DOHH2 (cell line): Measurements from ENCODE around the gene VLDLR.

ENCODE experiments used
- H3F3A ChIP-seq: fragments of 200-600 bp; sonication (generic), shearing (Covaris generic); 2 replicates; pipeline ENCODE4 v1.6.0; 2016; ENCODE audit warnings: antibody characterized with exemption, mild to moderate bottlenecking; ENCODE audit not compliant: control insufficient read depth, insufficient read depth
- H3K27ac ChIP-seq: fragments of 200-600 bp; sonication (generic); 2 replicates; pipeline ENCODE4 v1.5.1; 2014; ENCODE audit warnings: low read depth, mild to moderate bottlenecking, low read length, moderate library complexity
- H3K27me3 ChIP-seq: fragments of 200-600 bp; sonication (generic); 2 replicates; pipeline ENCODE4 v1.6.1; 2014; ENCODE audit warnings: mild to moderate bottlenecking, low read length, mixed read lengths; ENCODE audit not compliant: control insufficient read depth
- H3K36me3 ChIP-seq: fragments of 200-600 bp; sonication (generic); 2 replicates; pipeline ENCODE4 v1.6.1; 2014; ENCODE audit warnings: mild to moderate bottlenecking, low read length, moderate library complexity, mixed read lengths; ENCODE audit not compliant: control insufficient read depth
- H3K4me1 ChIP-seq: fragments of 200-600 bp; sonication (generic); 2 replicates; pipeline ENCODE4 v1.6.1; 2014; ENCODE audit warnings: mild to moderate bottlenecking, low read length, mixed read lengths; ENCODE audit not compliant: control insufficient read depth
- H3K4me2 ChIP-seq: fragments of 200-600 bp; sonication (generic); 2 replicates; pipeline ENCODE4 v1.6.0; 2014; ENCODE audit warnings: mild to moderate bottlenecking, low read length, moderate library complexity
- H3K4me3 ChIP-seq: fragments of 200-600 bp; sonication (generic); 2 replicates; pipeline ENCODE4 v1.5.1; 2014; ENCODE audit warnings: mild to moderate bottlenecking, low read length, mixed read lengths
- H3K79me2 ChIP-seq: fragments of 200-600 bp; sonication (generic); 2 replicates; pipeline ENCODE4 v1.6.1; 2014; ENCODE audit warnings: mild to moderate bottlenecking, low read length, mixed read lengths; ENCODE audit not compliant: control insufficient read depth
- H3K9me2 ChIP-seq: fragments of 200-600 bp; sonication (generic); replicated peaks from 2 replicates; pipeline ENCODE4 v1.6.1; 2014; ENCODE audit warnings: mild to moderate bottlenecking, low read length, mixed read lengths; ENCODE audit not compliant: control insufficient read depth
- H3K9me3 ChIP-seq: fragments of 200-600 bp; sonication (generic); 2 replicates; pipeline ENCODE4 v1.6.1; 2014; ENCODE audit warnings: antibody characterized with exemption, low read length, mixed read lengths; ENCODE audit not compliant: control insufficient read depth, insufficient read depth
- H4K20me1 ChIP-seq: fragments of 200-600 bp; sonication (generic); 2 replicates; pipeline ENCODE4 v1.6.0; 2014; ENCODE audit warnings: low read depth, mild to moderate bottlenecking, antibody characterized with exemption, low read length, moderate library complexity; ENCODE audit not compliant: control insufficient read depth, insufficient read depth
- EZH2phosphoT487 ChIP-seq: fragments of 200-600 bp; sonication (generic); IDR thresholded peaks from 2 replicates; pipeline ENCODE4 v1.6.1; 2017; ENCODE audit warnings: borderline replicate concordance, mild to moderate bottlenecking, antibody characterized with exemption, low read length, moderate library complexity, mixed read lengths
- TF ChIP-seq, protein P1 (sequence below): fragments of 200-600 bp; sonication (generic); IDR thresholded peaks from one replicate; pipeline ENCODE4 v1.5.1; 2014; ENCODE audit warnings: antibody characterized with exemption, mild to moderate bottlenecking, low read depth, low read length; ENCODE audit not compliant: poor library complexity, severe bottlenecking

VLDLR gene

DNA sequence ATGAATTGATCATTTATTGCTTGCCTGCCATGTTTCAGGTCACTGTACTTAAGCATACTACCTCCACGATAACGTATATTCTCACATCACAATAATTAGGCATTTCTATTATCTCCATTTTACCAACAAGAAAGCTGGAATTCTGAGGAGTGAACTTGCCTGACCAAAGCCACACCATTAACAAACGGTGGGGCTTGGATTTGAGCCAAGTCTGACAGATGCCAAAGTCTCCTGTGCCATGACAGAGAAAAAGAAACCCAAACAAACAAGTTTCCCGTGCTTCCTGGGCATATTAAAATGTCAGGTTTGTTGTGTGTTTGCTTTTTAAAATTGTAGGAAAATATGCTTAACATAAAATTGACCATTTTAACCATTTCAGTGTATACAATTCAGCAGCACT lies 54.9 kb downstream of the VLDLR start:
- no peaks in the 10 kb centered on the region for H3K4me1 ChIP-seq
- no peaks in the 10 kb centered on the region for H3K9me2 ChIP-seq
- no peak overlapping the region for H3K4me2 ChIP-seq
- no peak overlapping the region for H3K4me3 ChIP-seq
- H3F3A ChIP-seq, result no peaks in the 10 kb centered on the region
- H3K36me3 ChIP-seq, result no peaks in the 10 kb centered on the region
- no peak overlapping the region for H3K27ac ChIP-seq
- H3K27me3 ChIP-seq, result no peaks in the 10 kb centered on the region
- no peaks in the 10 kb centered on the region for H3K79me2 ChIP-seq
- H3K9me3 ChIP-seq, result no peaks in the 10 kb centered on the region
- TF ChIP-seq EZH2phosphoT487, result no peak
- TF ChIP-seq, protein P1, sequence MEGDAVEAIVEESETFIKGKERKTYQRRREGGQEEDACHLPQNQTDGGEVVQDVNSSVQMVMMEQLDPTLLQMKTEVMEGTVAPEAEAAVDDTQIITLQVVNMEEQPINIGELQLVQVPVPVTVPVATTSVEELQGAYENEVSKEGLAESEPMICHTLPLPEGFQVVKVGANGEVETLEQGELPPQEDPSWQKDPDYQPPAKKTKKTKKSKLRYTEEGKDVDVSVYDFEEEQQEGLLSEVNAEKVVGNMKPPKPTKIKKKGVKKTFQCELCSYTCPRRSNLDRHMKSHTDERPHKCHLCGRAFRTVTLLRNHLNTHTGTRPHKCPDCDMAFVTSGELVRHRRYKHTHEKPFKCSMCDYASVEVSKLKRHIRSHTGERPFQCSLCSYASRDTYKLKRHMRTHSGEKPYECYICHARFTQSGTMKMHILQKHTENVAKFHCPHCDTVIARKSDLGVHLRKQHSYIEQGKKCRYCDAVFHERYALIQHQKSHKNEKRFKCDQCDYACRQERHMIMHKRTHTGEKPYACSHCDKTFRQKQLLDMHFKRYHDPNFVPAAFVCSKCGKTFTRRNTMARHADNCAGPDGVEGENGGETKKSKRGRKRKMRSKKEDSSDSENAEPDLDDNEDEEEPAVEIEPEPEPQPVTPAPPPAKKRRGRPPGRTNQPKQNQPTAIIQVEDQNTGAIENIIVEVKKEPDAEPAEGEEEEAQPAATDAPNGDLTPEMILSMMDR, result no peak
- no peaks in the 10 kb centered on the region for H4K20me1 ChIP-seq

DNA sequence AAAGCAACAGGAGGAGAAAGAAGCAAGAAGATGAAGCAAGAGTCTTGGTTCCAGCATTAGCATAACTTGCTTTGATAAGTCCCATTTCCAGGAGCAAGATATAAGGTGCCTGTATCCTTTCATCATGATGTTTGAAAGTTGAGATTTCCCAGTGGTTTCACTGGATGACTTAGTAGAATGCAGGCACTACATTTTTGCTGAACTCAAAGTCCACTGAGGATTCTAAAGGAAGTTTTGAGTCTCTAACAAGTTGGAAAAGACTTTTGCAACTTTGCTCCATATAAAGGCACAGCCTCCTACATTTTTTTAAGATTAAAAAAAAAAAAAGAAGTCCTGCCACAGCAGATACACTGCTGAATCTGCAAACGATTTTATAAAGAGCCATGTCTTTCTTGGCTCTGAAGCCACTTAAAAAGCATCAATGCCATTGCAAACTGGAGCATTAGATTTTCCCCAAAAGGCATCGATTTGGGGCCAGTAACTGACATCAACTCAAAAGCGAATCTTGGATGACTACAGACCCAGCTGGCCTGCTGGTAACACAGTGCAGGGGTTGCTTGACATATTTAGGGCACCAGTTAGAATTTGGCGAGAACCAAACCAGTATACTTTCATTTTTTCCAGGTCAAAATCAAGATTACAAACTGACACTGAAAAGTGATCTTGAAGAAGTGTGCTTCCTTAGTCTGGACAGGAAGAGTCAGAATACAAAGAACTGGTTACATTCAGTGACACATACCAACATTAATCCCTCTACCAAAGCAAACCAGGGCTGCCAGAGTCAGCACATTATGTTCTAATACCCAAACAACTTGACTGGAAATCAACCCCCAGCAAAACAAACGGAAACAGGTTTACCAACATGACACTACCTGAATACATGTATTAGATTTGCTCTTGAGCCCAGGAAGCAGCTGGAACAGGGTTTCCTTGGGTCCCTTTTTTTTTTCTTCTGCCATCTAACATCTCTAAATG lies 56.6 kb downstream of the VLDLR start:
- no peaks in the 10 kb centered on the region for H3K4me1 ChIP-seq
- no peak overlapping the region for H3K27ac ChIP-seq
- H3F3A ChIP-seq, result no peaks in the 10 kb centered on the region
- no peaks in the 10 kb centered on the region for H3K79me2 ChIP-seq
- H3K36me3 ChIP-seq, result no peaks in the 10 kb centered on the region
- no peak overlapping the region for H3K4me2 ChIP-seq
- no peaks in the 10 kb centered on the region for H3K9me2 ChIP-seq
- no peaks in the 10 kb centered on the region for H4K20me1 ChIP-seq
- TF ChIP-seq EZH2phosphoT487, result no peak
- no peak overlapping the region for H3K4me3 ChIP-seq
- no peaks in the 10 kb centered on the region for H3K9me3 ChIP-seq
- H3K27me3 ChIP-seq, result no peaks in the 10 kb centered on the region

DNA sequence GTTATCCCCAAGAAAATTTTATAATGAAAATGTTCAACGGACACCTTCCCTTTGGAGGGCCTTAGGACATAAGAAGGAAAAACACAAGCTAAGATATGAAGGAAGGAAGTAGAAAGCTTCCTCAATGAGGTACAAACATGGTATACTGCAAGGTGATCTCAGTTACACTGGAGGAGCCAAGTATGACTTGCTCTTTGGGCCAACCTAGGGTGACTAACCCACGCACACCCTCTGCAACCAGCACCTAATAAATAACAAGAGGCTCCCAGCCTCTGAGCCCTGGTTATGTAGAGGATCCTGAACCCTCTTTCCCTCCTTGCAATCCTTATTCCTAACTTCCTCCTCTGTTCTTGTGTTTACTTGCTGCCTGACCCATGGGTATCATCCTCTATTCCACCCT lies 57.4 kb downstream of the VLDLR start:
- TF ChIP-seq, protein P1, result no peak
- no peak for TF ChIP-seq EZH2phosphoT487
- Histone ChIP-seq H3K9me3 (no peaks in the 10 kb centered on the region), H3K4me1 (no peaks in the 10 kb centered on the region), H3K27ac (no peak overlapping the region), H3K9me2 (no peaks in the 10 kb centered on the region), H4K20me1 (no peaks in the 10 kb centered on the region), H3K4me2 (no peak overlapping the region), H3K79me2 (no peaks in the 10 kb centered on the region), H3K36me3 (no peaks in the 10 kb centered on the region), H3K27me3 (no peaks in the 10 kb centered on the region), H3F3A (no peaks in the 10 kb centered on the region), H3K4me3 (no peak overlapping the region)

DNA sequence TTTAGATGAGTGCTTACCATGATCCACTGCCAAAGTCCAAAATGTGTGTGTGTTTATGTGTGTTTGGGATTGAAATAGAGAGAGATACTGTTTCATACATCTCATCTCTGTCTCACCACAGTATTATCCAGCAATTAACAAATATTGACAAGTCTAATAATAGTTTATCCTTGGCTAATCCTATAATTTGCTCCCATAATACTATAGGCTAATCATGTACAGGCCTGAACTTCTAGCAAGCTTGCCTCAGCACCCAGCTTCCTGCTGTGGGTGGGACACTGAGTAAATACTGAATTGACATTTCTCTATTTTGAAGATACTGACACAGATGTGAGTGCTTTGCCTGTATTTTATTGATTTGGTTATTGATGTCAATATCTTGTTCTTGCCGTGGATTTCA lies 60.4 kb downstream of the VLDLR start:
- no peaks in the 10 kb centered on the region for H3K36me3 ChIP-seq
- no peak overlapping the region for H3K4me3 ChIP-seq
- H3F3A ChIP-seq, result no peaks in the 10 kb centered on the region
- H3K27ac ChIP-seq, result no peak overlapping the region
- no peaks in the 10 kb centered on the region for H4K20me1 ChIP-seq
- no peaks in the 10 kb centered on the region for H3K79me2 ChIP-seq
- TF ChIP-seq, protein P1, result no peak
- no peak for TF ChIP-seq EZH2phosphoT487
- no peaks in the 10 kb centered on the region for H3K4me1 ChIP-seq
- H3K4me2 ChIP-seq, result no peak overlapping the region
- H3K27me3 ChIP-seq, result no peaks in the 10 kb centered on the region
- H3K9me3 ChIP-seq, result no peaks in the 10 kb centered on the region
- H3K9me2 ChIP-seq, result no peaks in the 10 kb centered on the region
